Panc1 (cell line): ENCODE measurements around the gene DRD4. TPM values are rescaled to one million over a fixed set of nuclear protein-coding genes. Genes with fewer than 3 reads are reported as not detected.

ENCODE experiments used
- ATAC-seq: fragments of 200-7000 bp; cut with Tn5 transposase; 2 replicates; pipeline ENCODE4 v1.9.1; 2020; ENCODE audit warnings: mild to moderate bottlenecking, moderate library complexity
- BruUV-seq: library from RNA; stranded (reverse); fragments of 400-500 nt; replicated peaks from 2 replicates; lab custom pipeline; 2021; lab: Mats Ljungman, UMichigan
- CTCF ChIA-PET: fragments of 300-600 bp; sonication (Branson Sonifier 250); formaldehyde crosslinking; loops from one replicate; lab custom pipeline; 2022; ENCODE audit warnings: antibody characterized with exemption; lab: Charles Lee
- POLR2A ChIA-PET: fragments of 300-600 bp; sonication (Branson Sonifier 250); formaldehyde crosslinking; loops from one replicate; lab custom pipeline; 2022; ENCODE audit warnings: antibody characterized with exemption; lab: Charles Lee
- DNase-seq: peaks from one replicate; pipeline ENCODE4 v3.0.0-alpha.2; 2010; ENCODE audit warnings: low read depth, low spot score
- H3K27ac ChIP-seq: 2 replicates; pipeline ENCODE4 v1.5.1; 2011; ENCODE audit warnings: mild to moderate bottlenecking, low read length, inconsistent platforms
- H3K27me3 ChIP-seq: fragments of 200-500 bp; sonication (Bioruptor generic); 2 replicates; pipeline ENCODE4 v1.6.0; 2014; ENCODE audit warnings: low read length, inconsistent platforms; ENCODE audit not compliant: control insufficient read depth, insufficient read depth
- H3K36me3 ChIP-seq: fragments of 200-500 bp; sonication (Bioruptor generic); 2 replicates; pipeline ENCODE4 v1.5.1; 2014; ENCODE audit warnings: inconsistent platforms, mild to moderate bottlenecking, low read length, moderate library complexity; ENCODE audit not compliant: control insufficient read depth, insufficient read depth
- H3K4me1 ChIP-seq: 2 replicates; pipeline ENCODE4 v1.5.1; 2011; ENCODE audit warnings: inconsistent platforms, mild to moderate bottlenecking, low read length, moderate library complexity; ENCODE audit not compliant: control insufficient read depth, insufficient read depth
- H3K4me3 ChIP-seq, 2 experiments: 2 replicates each; pipeline ENCODE4 v1.5.1; 2011 to 2012; ENCODE audit warnings: low read depth in 2 of 2, low read length in 2 of 2, mild to moderate bottlenecking in 2 of 2, inconsistent platforms in 1 of 2, moderate library complexity in 1 of 2
- H3K9me3 ChIP-seq: fragments of 200-500 bp; sonication (Bioruptor generic); 2 replicates; pipeline ENCODE4 v1.5.1; 2014; ENCODE audit warnings: low read depth, mild to moderate bottlenecking, inconsistent platforms, low read length, moderate library complexity; ENCODE audit not compliant: control insufficient read depth, insufficient read depth
- POLR2AphosphoS5 ChIP-seq: IDR thresholded peaks from 2 replicates; pipeline ENCODE4 v1.6.1; 2012; ENCODE audit warnings: mild to moderate bottlenecking, low read depth, low read length, moderate library complexity
- SIN3A ChIP-seq: IDR thresholded peaks from 2 replicates; pipeline ENCODE4 v1.6.1; 2012; ENCODE audit warnings: low read depth, mild to moderate bottlenecking, low read length, moderate library complexity, borderline replicate concordance; ENCODE audit not compliant: insufficient read depth
- TCF7L2 ChIP-seq: IDR thresholded peaks from 2 replicates; pipeline ENCODE4 v1.6.1; 2011; ENCODE audit warnings: mild to moderate bottlenecking, low read depth, low read length, inconsistent platforms
- in situ Hi-C: cut with HindIII; loops from 2 replicates; pipeline ENCODE4 v1.10.0; 2016; ENCODE audit warnings: low sequenced_read_pairs, low pct_unique_long_range_greater_than_20kb
- intact Hi-C: fragments of 100-400 bp; cut with micrococcal nuclease; formaldehyde crosslinking; loops from one replicate; pipeline ENCODE4 v1.10.0; 2022; ENCODE audit not compliant: unreplicated experiment
- total RNA-seq: library from RNA; stranded (reverse); gene quantifications from one replicate; pipeline ENCODE4 v1.2.1, GENCODE V29; 2021; ENCODE audit not compliant: unreplicated experiment
- TF ChIP-seq, protein P1 (sequence below): fragments of 450-650 bp; IDR thresholded peaks from 2 replicates; pipeline ENCODE4 v1.5.1; 2017; ENCODE audit warnings: mild to moderate bottlenecking
- TF ChIP-seq, protein P2 (sequence below), 2 experiments: IDR thresholded peaks; 2 replicates each; pipeline ENCODE4 v1.6.1; 2011 to 2012; ENCODE audit warnings: low read depth in 2 of 2, control low read depth in 1 of 2, low read length in 1 of 2, mild to moderate bottlenecking in 1 of 2, moderate library complexity in 1 of 2; ENCODE audit not compliant: insufficient read depth in 1 of 2

DRD4 gene
- total RNA-seq, 1 experiment from 2014 or later = 0.95 TPM

DNA sequence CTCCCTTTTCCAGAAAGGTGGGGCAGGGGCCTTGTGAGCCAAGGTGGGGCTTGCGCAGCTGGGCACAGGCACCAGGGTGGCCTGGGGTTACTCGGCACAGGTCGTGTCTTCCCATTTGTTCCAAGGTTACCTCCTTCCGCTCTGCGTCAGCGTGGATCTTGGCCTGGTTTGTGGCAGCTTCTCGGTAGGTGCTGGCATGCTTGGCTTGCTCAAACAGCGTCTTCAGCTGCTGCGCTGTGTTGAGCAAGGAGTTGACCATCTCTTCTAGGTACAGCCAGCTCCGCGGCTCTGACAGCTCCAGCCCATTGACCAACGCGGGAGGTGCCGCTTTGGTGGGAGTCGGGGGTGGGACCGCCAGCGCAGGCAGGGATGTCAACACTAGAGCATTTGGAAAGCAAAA, 37.3 kb downstream of the DRD4 start:
- ChIA-PET CTCF (no interaction called here), POLR2A (no interaction called here)
- Histone ChIP-seq H3K4me3 (no peak overlapping the region), H3K9me3 (no peaks in the 10 kb centered on the region), H3K27ac (no peak overlapping the region), H3K4me1 (no peaks in the 10 kb centered on the region), H3K27me3 (no peaks in the 10 kb centered on the region), H3K36me3 (peaks cover 15% of the 10 kb centered on the region)
- BruUV-seq = no TSS peak
- ATAC-seq (no peak), DNase-seq (no peak)
- TF ChIP-seq, protein P1, sequence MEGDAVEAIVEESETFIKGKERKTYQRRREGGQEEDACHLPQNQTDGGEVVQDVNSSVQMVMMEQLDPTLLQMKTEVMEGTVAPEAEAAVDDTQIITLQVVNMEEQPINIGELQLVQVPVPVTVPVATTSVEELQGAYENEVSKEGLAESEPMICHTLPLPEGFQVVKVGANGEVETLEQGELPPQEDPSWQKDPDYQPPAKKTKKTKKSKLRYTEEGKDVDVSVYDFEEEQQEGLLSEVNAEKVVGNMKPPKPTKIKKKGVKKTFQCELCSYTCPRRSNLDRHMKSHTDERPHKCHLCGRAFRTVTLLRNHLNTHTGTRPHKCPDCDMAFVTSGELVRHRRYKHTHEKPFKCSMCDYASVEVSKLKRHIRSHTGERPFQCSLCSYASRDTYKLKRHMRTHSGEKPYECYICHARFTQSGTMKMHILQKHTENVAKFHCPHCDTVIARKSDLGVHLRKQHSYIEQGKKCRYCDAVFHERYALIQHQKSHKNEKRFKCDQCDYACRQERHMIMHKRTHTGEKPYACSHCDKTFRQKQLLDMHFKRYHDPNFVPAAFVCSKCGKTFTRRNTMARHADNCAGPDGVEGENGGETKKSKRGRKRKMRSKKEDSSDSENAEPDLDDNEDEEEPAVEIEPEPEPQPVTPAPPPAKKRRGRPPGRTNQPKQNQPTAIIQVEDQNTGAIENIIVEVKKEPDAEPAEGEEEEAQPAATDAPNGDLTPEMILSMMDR = no peak
- in situ Hi-C loops (no loop called here), intact Hi-C loops (no loop called here)

DNA sequence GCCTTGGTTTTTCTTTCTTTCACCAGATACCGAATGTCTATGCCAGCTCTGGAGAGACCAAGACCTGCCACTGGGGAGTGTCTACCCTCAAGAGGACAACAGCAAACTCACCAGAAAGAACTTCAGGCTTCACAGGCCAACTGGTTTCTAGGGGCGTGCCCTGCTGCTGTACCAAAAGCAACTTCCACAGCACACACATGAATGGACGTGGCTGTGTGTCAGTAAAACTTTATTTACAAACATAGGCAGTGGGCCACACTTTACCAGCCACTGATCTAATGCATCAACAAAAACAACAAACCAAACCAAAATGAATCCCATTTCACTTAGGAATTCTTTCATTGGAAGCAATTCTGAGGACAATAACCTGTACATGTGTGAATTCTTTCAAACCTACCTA, 41.2 kb downstream of the DRD4 start:
- Histone ChIP-seq H3K4me3 (no peak overlapping the region), H3K27ac (no peak overlapping the region), H3K4me1 (no peaks in the 10 kb centered on the region), H3K9me3 (no peaks in the 10 kb centered on the region), H3K27me3 (no peaks in the 10 kb centered on the region), H3K36me3 (peaks cover 19% of the 10 kb centered on the region)
- TF ChIP-seq SIN3A (no peak), TCF7L2 (no peak), POLR2AphosphoS5 (no peak)
- TF ChIP-seq, protein P1 = no peak
- TF ChIP-seq, protein P2, sequence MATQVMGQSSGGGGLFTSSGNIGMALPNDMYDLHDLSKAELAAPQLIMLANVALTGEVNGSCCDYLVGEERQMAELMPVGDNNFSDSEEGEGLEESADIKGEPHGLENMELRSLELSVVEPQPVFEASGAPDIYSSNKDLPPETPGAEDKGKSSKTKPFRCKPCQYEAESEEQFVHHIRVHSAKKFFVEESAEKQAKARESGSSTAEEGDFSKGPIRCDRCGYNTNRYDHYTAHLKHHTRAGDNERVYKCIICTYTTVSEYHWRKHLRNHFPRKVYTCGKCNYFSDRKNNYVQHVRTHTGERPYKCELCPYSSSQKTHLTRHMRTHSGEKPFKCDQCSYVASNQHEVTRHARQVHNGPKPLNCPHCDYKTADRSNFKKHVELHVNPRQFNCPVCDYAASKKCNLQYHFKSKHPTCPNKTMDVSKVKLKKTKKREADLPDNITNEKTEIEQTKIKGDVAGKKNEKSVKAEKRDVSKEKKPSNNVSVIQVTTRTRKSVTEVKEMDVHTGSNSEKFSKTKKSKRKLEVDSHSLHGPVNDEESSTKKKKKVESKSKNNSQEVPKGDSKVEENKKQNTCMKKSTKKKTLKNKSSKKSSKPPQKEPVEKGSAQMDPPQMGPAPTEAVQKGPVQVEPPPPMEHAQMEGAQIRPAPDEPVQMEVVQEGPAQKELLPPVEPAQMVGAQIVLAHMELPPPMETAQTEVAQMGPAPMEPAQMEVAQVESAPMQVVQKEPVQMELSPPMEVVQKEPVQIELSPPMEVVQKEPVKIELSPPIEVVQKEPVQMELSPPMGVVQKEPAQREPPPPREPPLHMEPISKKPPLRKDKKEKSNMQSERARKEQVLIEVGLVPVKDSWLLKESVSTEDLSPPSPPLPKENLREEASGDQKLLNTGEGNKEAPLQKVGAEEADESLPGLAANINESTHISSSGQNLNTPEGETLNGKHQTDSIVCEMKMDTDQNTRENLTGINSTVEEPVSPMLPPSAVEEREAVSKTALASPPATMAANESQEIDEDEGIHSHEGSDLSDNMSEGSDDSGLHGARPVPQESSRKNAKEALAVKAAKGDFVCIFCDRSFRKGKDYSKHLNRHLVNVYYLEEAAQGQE (IDR thresholded peaks at IDR 0.05; ENCODE audit: insufficient read depth in 1 of 2, low read depth in 2 of 2, low read length in 1 of 2) = no peak
- in situ Hi-C loops = no loop called here
- ChIA-PET POLR2A (no interaction called here), CTCF (no interaction called here)
- no TSS peak for BruUV-seq
- intact Hi-C loops = no loop called here
- 0 out of 2 replicates have a peak, but pooled peaks have one; percentile 29 for ATAC-seq
- DNase-seq = no peak
